Suppressor macrophage treated with lipopolysaccharide for 1 hour (primary cell): Measurements from ENCODE around the gene EPHX1.
"Not testable (repeated sequence)": the region's sequence is repeated elsewhere in the genome, so short reads cannot be mapped to it uniquely, and the experiment has no call there.

Experiments
- DNase-seq, 3 donors: peaks; one replicate each; pipeline ENCODE4 v3.0.0-alpha.2; 2020 to 2022

EPHX1 gene

DNA sequence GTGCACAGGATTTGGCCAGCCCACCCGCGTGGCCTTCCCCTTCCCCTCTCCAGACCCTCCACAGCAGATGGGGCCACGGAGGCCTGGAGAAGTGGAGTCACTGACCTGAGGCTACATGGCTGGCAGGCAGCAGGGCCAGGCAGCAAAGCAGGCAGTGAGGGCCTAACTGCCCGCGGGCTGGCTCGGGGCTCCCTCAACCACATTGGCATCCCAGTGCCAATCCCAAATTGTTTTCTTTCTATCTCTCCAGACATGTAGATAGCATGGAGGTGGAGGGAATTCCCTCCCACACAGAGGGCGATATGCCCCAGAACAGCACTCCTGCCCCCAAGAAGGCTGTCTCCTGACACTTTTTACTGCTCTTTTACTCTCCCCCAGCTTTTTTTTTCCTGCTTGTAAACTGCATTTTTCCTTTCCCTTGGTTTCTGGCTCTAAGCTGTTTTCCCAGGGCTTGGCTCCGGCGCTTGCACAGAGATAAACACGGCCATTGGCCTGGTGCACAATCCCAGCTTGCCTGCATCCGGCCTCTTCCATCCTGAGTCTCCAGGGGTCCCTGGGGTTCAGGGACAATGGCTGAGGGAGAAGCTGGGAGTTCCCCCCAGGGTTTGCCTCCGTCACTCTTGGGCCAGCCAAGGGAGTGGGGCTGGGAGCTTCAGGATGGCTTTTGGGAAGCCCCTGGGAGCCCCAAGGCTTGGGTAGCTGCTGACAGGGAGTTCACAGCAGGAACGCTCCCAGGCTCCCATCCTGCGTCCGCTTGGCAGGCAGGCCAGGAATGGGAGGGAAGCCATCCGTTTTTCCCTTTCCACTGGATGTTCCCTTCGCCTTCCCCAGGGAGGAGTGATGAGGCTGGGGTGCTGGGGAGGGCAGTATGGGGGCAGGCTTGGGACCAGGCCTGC, 7.0 kb downstream of the EPHX1 start:
- DNase-seq: peak in 1 of 3 donors; percentile 17

GRCh38 chr1:225817611-225818061, 7.7 kb downstream of the EPHX1 start:
- DNase-seq: peak; percentile 53 to 67 (median 60)

GRCh38 chr1:225818229-225818628, 8.3 kb downstream of the EPHX1 start:
- no peak for DNase-seq

DNA sequence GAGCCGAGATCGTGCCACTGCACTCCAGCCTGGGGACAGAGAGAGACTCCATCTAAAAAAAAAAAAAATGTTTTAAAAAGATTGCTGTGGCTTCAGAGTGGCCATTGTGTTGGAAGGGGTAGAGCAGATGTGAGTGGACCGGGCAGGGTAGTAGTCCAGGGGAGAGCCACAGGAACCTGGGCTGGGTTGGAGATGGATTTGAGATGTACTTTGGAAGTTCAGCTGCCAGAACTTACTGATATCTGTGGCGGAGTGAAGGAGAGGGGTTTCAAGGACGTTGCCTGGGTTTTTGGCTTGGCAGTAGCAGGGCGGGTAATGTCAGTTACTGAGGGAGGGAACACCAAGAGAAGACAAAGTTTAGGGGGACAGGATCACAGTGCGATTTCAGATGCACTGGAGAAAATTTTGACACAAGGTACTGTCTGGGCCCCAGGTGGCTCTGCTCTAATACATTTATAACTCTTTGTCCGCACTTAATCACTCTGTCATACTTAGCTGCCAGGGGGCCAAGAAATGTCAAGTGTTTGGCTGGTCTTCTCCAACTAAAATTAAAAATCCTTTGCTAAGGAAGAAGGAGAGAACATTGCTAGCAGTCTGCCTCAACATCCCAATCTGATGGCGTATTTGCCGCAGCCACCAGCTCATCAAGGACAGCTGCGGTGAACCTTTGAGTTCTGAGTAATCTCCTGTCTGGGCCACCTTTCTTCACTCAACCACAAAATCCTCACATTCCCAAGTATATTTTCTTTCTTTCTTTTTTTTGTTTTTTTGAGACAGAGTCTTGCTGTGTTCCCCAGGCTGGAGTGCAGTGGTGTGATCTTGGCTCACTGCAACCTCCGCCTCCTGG, 9.6 kb downstream of the EPHX1 start:
- no peak for DNase-seq

- DNase-seq: no peak
Measured at GRCh38 chr1:225820522-225821120, 10.7 kb downstream of the EPHX1 start.

DNA sequence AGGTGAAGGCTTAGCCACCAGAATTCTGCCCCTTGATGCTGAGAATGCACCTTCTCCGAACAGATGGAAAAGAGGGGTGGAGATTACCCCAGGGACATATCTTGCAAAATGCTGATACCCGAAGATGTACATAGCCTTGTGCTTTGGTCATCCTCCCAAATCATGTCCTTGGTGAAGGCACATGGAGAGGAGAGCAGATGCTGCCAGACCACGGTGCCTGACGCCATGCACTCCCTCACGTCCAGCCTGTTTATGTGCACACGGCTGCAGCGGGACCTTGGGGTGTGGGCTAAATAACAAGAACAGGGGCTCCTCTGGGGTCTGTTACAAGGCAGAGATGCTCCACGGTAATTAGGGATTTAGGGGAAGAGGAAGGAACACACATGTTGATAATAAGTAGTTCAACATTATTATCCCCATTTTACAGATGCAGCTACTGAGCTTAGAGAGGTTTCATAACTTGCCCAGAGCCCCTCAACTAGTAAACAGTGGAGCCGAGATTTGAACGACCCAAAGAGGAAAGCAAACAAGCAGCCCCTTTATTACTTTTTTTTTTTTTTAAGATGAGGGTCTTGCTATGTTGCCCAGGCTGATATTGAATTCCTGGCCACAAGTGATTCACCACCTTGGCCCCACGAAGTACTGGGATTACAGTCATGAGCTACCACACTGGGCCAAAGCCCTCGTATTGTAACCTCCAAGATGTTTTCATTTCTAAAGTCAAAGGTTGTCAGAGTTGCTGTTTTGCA, 12.9 kb downstream of the EPHX1 start:
- no peak for DNase-seq

GRCh38 chr1:225823811-225824261, 13.9 kb downstream of the EPHX1 start:
- DNase-seq: no peak

- DNase-seq: no peak
Measured at GRCh38 chr1:225824533-225824941, 14.6 kb downstream of the EPHX1 start.

GRCh38 chr1:225825078-225825477, 15.2 kb downstream of the EPHX1 start:
- no peak for DNase-seq

DNA sequence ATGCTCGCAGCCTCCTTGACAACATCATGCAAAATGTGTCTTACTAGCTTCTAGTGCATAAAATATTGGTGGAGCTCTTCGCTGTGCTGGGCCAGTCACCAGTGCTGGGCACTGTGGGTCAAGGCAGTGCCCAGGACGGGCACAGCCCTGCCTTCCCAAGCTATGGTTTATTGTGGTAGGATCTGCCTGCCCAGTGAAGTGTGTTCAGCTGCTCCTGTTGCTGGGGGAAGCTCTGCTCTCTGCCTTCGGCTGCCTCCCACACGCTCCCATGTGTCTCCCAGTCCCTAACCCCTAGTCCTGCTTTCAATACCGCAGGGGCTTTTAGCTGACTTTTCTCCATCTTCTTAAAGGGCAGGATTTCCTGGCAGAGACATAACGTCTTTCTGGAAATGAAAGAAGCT, 15.7 kb downstream of the EPHX1 start:
- peak; percentile 17 to 56 (median 53) for DNase-seq

- no peak for DNase-seq
Measured at GRCh38 chr1:225827076-225827475, 17.2 kb downstream of the EPHX1 start.

- no peak for DNase-seq
Measured at GRCh38 chr1:225828706-225829345, 18.9 kb downstream of the EPHX1 start.

- DNase-seq: no peak
Measured at GRCh38 chr1:225830841-225831240, 20.9 kb downstream of the EPHX1 start.

DNA sequence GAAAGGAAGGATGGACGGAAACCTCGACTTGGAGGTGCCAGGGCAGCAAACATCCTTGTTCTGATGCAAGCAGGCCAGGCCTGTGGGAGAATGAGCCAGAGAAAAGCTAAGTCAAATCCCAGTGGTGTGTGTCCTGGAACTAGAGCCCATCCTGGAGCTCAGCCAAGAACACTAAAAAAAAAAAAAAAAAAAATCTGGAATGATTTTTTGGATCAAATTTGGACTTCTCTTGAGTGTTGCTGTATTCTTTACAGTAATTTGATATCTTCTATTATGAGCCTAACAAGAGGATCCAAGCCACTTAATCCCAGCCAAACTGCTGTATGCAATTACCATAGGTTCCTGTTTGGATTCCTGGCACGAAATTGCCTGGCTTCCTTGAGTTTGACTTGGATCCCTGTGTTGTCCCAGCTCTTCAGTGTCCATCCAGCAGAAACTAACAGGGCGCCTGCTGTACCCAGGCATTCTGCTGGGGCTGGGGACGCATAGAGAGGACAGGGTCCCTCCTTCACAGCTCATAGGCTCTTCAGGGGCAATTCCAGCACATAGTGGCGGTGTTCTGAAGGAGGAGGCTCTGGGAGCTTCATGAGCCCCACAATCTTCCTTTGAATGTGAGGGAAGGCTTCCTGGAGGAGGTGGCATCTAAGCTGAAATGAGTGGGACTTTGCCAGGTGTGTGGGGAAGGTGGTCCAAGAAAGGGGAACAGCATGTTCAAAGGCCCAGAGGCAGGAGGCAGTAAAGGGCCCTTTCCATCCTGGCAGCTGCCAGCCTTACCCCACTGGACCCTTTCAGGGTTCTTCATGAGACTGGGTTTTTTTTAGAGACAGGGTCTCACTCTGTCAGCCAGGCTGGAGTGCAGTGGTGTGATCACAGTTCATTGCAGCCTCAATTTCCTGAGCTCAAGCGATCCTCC, 24.7 kb downstream of the EPHX1 start:
- no peak for DNase-seq

GRCh38 chr1:225835856-225836255, 25.9 kb downstream of the EPHX1 start:
- DNase-seq: no peak

- DNase-seq: not testable (repeated sequence)
Measured at GRCh38 chr1:225836296-225836695, 26.4 kb downstream of the EPHX1 start.

DNA sequence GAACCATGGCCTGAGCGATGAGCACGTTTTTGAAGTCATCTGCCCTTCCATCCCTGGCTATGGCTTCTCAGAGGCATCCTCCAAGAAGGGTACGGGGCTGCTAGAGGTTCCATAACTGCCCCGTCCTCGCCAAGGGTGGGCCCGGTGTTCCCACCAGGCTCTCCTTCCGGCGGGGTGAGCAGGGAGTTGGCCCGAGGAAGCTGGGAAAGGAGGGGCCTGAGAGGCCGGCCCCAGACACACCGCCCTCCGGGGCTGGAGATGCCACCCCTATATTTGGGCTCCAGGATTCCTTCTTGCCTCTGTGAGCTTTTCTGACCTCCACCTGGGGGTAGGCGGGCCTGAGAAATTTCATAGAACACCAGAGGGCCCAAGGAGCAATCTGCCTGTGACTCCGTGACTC, 28.9 kb downstream of the EPHX1 start:
- no peak for DNase-seq

DNA sequence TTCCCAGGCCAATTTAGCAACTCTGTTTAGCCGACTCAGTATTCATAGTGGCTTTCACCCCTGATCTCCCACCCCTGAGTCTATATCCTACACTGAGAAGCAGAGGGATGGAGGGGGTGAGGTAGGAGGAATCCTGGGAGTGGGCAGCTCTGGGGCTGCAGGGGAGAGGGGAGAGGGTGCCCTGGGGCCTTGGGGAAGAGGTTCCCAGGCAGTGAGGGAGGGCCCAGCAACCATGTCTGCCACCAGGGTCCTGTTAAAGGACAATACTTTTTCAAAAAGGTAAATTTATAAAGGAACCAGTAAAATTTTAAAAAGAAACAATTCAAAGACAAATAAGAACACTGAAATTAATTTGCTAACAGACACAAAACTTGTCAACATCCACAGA, 30.3 kb downstream of the EPHX1 start:
- DNase-seq: no peak

DNA sequence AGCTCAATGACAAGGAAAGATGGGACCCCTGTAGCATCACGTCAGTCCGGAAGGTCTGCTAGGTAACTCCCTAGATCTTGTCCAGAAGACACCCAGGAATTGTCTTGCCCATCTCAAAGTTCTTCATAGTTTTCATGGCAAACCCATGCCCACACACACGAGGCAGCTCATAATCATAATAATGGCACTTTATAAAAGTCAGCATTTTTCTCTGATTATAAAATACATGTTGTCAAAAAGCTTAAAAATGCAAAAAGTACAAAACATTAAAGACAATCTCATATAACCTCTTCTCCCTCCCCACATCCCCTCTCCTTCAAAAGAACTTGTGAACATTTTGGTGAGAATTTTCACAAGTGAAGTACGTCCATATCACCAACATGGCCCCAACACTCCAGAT, 30.8 kb downstream of the EPHX1 start:
- DNase-seq: no peak

GRCh38 chr1:225842074-225842473, 32.1 kb downstream of the EPHX1 start:
- DNase-seq: no peak
